HG03095 (cell line): Measurements from ENCODE around the gene G6PC2.

Source experiments
- ATAC-seq: cut with Tn5 transposase; IDR thresholded peaks from one replicate; pipeline ENCODE4 v1.9.1; 2021; ENCODE audit warnings: moderate library complexity; ENCODE audit not compliant: unreplicated experiment

G6PC2 gene

GRCh38 chr2:168944065-168944464 lies 43.0 kb downstream of the G6PC2 start:
- ATAC-seq = no peak

- no peak for ATAC-seq
Observed at GRCh38 chr2:168945508-168945907, 44.4 kb downstream of the G6PC2 start.

GRCh38 chr2:168948621-168949212 lies 47.6 kb downstream of the G6PC2 start:
- no peak for ATAC-seq

DNA sequence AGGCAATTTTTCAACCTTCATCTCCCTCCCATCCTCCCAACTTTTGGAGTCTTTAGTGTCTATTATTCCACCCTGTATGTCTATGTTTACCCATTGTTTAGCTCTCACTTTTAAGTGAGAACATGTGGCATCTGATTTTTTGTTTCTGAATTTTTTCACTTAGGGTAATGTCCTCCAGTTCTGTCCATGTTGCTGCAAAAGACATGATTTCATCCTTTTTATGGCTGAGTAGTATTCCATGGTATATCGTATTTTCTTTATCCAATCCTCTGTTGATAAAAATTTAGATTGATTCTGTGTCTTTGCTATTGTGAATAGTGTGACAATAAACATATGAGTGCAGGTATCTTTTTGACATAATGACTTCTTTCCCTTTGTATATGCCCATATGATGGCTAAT lies 48.2 kb downstream of the G6PC2 start:
- no peak for ATAC-seq

- no peak for ATAC-seq
Observed at GRCh38 chr2:168951871-168952270, 50.8 kb downstream of the G6PC2 start.

DNA sequence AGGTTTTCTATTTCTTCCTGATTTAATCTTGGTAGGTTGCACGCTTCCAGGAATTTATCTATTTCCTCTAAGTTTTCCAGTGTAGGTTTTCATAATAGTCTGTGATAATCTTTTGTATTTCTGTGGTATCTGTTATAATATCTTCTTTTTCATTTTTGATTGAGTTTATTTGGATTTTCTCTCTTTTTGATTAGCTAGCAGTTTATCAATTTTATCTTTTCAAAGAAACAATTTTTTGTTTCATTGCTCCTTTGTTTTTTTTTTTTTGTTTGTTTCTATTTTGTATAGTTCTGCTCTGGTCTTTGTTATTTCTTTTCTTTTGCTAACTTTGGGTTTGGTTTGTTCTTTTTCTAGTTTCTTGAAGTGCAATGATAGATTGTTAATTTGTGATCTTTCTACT lies 51.3 kb downstream of the G6PC2 start:
- no peak for ATAC-seq

DNA sequence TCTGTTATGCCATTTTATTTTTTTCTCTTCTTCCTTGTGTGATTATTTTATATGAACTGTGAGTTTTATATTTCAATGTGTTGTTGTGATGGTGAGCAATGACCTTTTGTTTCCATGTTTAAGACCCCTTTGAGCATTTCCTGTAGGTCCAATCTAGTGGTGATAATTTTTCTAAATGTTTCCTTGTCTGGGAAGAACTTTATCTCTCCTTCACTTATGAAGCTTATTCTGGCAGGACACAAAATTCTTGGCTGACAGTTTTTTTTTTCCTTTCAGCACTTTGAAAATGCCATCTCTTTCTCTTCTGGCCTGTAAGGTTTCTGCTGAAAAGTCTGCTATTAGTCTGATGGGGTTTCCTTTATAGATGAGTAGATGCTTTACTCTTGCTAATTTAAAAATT lies 53.2 kb downstream of the G6PC2 start:
- ATAC-seq = no peak

- no peak for ATAC-seq
Observed at GRCh38 chr2:168955321-168955720, 54.2 kb downstream of the G6PC2 start.

- ATAC-seq = no peak
Observed at GRCh38 chr2:168956392-168956791, 55.3 kb downstream of the G6PC2 start.
